Hepatocyte (in vitro differentiated cells): ENCODE results near the gene SNX18. TPM values are rescaled to one million over a fixed set of nuclear protein-coding genes. Genes with fewer than 3 reads are reported as not detected.

Experiments used
- DNase-seq: peaks from one replicate; pipeline ENCODE4 v3.0.0-alpha.2; 2016; ENCODE audit warnings: low spot score
- H2AFZ ChIP-seq: fragments of 200-600 bp; sonication (generic); 2 replicates; pipeline ENCODE4 v1.6.0; 2016; ENCODE audit warnings: antibody characterized with exemption, mild to moderate bottlenecking
- H3K27ac ChIP-seq: fragments of 200-600 bp; sonication (generic); 2 replicates; pipeline ENCODE4 v1.5.1; 2016; ENCODE audit warnings: mild to moderate bottlenecking
- H3K27me3 ChIP-seq: fragments of 200-600 bp; sonication (generic); 2 replicates; pipeline ENCODE4 v1.6.1; 2016
- H3K36me3 ChIP-seq: fragments of 200-600 bp; sonication (generic); replicated peaks from 2 replicates; pipeline ENCODE4 v1.5.1; 2016; ENCODE audit warnings: low read depth; ENCODE audit not compliant: insufficient read depth
- H3K4me1 ChIP-seq: fragments of 200-600 bp; sonication (generic); 2 replicates; pipeline ENCODE4 v1.5.1; 2016; ENCODE audit warnings: mild to moderate bottlenecking, moderate library complexity; ENCODE audit not compliant: insufficient read depth
- H3K4me2 ChIP-seq: fragments of 200-600 bp; sonication (generic); 2 replicates; pipeline ENCODE4 v1.6.0; 2016
- H3K4me3 ChIP-seq: fragments of 200-600 bp; sonication (generic); 2 replicates; pipeline ENCODE4 v1.5.1; 2016; ENCODE audit warnings: mild to moderate bottlenecking
- H3K79me2 ChIP-seq: fragments of 200-600 bp; sonication (generic); 2 replicates; pipeline ENCODE4 v1.6.0; 2017; ENCODE audit warnings: mild to moderate bottlenecking
- H3K9me2 ChIP-seq: fragments of 200-600 bp; sonication (generic); replicated peaks from 2 replicates; pipeline ENCODE4 v1.6.0; 2017; ENCODE audit warnings: mild to moderate bottlenecking; ENCODE audit not compliant: insufficient read depth
- H3K9me3 ChIP-seq: fragments of 200-600 bp; sonication (generic); 2 replicates; pipeline ENCODE4 v1.5.1; 2016; ENCODE audit warnings: low read depth, mild to moderate bottlenecking
- H4K20me1 ChIP-seq: fragments of 200-600 bp; sonication (generic); 2 replicates; pipeline ENCODE4 v1.6.0; 2016; ENCODE audit warnings: mild to moderate bottlenecking; ENCODE audit not compliant: insufficient read depth, poor library complexity, severe bottlenecking
- EZH2 ChIP-seq: fragments of 200-600 bp; sonication (generic); IDR thresholded peaks from 2 replicates; pipeline ENCODE4 v1.6.1; 2016; ENCODE audit warnings: antibody characterized with exemption, mild to moderate bottlenecking, borderline replicate concordance
- EZH2phosphoT487 ChIP-seq: fragments of 200-600 bp; sonication (generic); IDR thresholded peaks from one replicate; pipeline ENCODE4 v1.6.1; 2018; ENCODE audit warnings: antibody characterized with exemption, mild to moderate bottlenecking, low read depth, moderate library complexity; ENCODE audit not compliant: unreplicated experiment, severe bottlenecking
- WGBS: methylation state at CpG from one replicate; pipeline ENCODE4 v1.1.6; 2016; ENCODE audit warnings: low lambda C conversion rate; ENCODE audit errors: missing lambda C conversion rate; 5-methylcytosine and 5-hydroxymethylcytosine counted together
- polyA plus RNA-seq: library from polyadenylated mRNA; unstranded; fragments of >200 nt; fragmentation: Nextera tagmentation; extraction: Ambion mirVana; gene quantifications from 2 replicates; pipeline ENCODE4 v1.2.1, GENCODE V29; 2016
- total RNA-seq: library from RNA; depleted of rRNA; stranded (reverse); fragments of >200 nt; gene quantifications from 2 replicates; pipeline ENCODE4 v1.2.3, GENCODE V29; 2014
- TF ChIP-seq, protein P1 (sequence below): fragments of 200-600 bp; sonication (generic); IDR thresholded peaks from 2 replicates; pipeline ENCODE4 v1.5.1; 2016; ENCODE audit warnings: antibody characterized with exemption, mild to moderate bottlenecking; ENCODE audit not compliant: poor library complexity

The SNX18 gene
- total and polyA plus RNA-seq, 2 experiments from 2014 or later = 6.5 to 33.0 TPM

DNA sequence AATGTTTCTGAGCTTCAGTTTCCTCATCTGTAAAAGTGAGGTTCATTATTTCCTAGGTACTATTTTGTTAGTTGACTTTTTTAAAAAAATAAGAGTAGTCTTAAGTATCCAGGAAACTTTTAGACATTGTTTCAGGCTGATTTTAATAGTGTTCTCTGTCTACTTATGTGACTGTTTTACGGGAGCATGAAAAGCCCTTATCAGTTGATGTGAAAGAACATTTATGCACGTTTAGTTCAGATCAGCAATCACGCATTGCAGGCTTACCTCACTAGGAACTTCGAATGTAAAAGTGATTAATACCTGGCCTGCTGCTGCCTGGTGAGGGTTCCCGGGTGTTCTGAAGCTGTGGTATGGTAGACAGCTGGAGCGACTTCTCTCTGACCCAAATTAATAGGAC, 8.1 kb downstream of the SNX18 start:
- Histone ChIP-seq H3K79me2 (peaks cover 100% of the 10 kb centered on the region), H4K20me1 (peaks cover 44% of the 10 kb centered on the region), H3K4me1 (peaks cover 15% of the 10 kb centered on the region), H3K27me3 (no peaks in the 10 kb centered on the region), H3K9me3 (no peaks in the 10 kb centered on the region), H3K9me2 (no peaks in the 10 kb centered on the region), H3K36me3 (no peaks in the 10 kb centered on the region), H3K27ac (peak overlapping the region; percentile 48), H3K4me2 (peak overlapping the region; percentile 78), H3K4me3 (no peak overlapping the region), H2AFZ (no peak overlapping the region)
- no peak for DNase-seq
- TF ChIP-seq EZH2 (no peak), EZH2phosphoT487 (no peak)
- TF ChIP-seq, protein P1, sequence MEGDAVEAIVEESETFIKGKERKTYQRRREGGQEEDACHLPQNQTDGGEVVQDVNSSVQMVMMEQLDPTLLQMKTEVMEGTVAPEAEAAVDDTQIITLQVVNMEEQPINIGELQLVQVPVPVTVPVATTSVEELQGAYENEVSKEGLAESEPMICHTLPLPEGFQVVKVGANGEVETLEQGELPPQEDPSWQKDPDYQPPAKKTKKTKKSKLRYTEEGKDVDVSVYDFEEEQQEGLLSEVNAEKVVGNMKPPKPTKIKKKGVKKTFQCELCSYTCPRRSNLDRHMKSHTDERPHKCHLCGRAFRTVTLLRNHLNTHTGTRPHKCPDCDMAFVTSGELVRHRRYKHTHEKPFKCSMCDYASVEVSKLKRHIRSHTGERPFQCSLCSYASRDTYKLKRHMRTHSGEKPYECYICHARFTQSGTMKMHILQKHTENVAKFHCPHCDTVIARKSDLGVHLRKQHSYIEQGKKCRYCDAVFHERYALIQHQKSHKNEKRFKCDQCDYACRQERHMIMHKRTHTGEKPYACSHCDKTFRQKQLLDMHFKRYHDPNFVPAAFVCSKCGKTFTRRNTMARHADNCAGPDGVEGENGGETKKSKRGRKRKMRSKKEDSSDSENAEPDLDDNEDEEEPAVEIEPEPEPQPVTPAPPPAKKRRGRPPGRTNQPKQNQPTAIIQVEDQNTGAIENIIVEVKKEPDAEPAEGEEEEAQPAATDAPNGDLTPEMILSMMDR = no peak
- WGBS = 46% methylated on average over 6 of the region's 6 CpGs

DNA sequence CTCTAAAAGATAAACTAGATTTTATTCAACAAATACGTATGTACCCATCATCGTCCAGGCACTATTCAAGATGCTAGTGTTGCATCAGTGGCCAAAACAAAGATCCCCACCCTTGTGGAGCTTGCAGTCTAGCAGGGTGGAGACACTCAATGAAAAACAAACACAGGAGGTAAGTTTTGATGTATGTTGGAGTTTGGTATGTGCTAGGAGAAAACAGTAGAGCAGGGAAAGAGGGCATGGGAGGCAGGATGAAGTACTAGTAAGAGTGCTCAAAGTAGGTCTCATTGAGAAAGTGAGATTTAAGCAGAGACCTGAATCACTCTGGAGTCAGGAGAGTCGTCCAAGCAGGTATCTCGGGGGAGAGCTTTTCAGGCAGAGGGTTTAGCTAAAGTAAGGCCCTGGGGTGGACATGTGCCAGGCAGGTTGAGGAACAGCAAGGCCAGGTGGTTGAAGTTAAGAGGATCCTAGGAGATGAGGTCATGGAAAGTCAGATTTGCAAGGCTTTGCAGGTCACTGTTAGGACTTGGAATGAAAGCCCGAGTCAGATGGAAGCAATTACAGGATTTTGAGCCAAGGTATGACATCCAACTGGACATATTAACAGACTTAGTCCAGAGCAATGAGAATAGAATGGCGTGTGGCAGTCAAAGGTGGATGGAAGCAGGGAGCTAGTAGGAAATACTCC, 9.2 kb downstream of the SNX18 start:
- Histone ChIP-seq H3K4me2 (no peak overlapping the region), H3K27me3 (no peaks in the 10 kb centered on the region), H3K27ac (no peak overlapping the region), H2AFZ (no peak overlapping the region), H3K4me1 (peaks cover 12% of the 10 kb centered on the region), H3K36me3 (no peaks in the 10 kb centered on the region), H3K9me2 (no peaks in the 10 kb centered on the region), H3K9me3 (no peaks in the 10 kb centered on the region), H3K4me3 (no peak overlapping the region), H3K79me2 (peaks cover 100% of the 10 kb centered on the region), H4K20me1 (peaks cover 36% of the 10 kb centered on the region)
- WGBS = 87% methylated on average over 6 of the region's 6 CpGs
- TF ChIP-seq, protein P1 = no peak
- no peak for TF ChIP-seq EZH2phosphoT487
- no peak for TF ChIP-seq EZH2
- no peak for DNase-seq

DNA sequence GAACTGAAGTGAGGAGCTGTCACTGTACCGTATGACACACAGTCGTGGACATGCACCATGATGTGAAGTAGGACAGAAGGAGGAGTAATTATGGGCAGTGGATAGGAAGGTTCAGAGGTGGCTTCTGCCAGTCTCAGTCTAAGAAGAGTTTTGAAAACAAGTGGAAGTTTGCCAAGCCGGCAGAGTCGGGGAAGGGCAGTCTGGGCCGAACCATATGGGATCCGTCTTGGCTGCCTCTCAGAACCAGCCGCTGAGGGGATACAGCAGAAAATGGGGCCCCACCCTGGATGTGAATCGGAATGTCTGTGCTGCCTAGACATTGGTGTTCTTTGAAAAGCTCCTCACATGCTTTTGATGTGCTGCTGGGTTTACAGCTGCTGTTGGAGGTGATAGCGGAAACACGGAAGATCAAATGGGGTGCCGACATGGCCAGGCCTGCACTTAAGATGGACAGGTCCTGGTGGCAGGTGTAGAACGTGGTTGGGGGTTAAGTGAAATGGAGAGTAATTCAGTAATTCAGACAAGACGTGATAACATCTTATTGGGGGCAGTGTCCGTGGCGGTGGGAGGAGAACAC, 11.2 kb downstream of the SNX18 start:
- H3K9me3 ChIP-seq = no peaks in the 10 kb centered on the region
- WGBS = 88% methylated on average over 15 of the region's 15 CpGs
- H4K20me1 ChIP-seq = peaks cover 20% of the 10 kb centered on the region
- no peak overlapping the region for H3K4me2 ChIP-seq
- H3K27me3 ChIP-seq = no peaks in the 10 kb centered on the region
- peaks cover 100% of the 10 kb centered on the region for H3K79me2 ChIP-seq
- no peaks in the 10 kb centered on the region for H3K9me2 ChIP-seq
- TF ChIP-seq EZH2phosphoT487 = no peak
- TF ChIP-seq, protein P1 = no peak
- TF ChIP-seq EZH2 = no peak
- no peak overlapping the region for H3K27ac ChIP-seq
- peaks cover 7% of the 10 kb centered on the region for H3K4me1 ChIP-seq
- H3K4me3 ChIP-seq = no peak overlapping the region
- no peak overlapping the region for H2AFZ ChIP-seq
- DNase-seq = no peak
- H3K36me3 ChIP-seq = no peaks in the 10 kb centered on the region
